ENCODE data around the gene TMEM247. TPM values are rescaled to one million over a fixed set of nuclear protein-coding genes. Genes with fewer than 3 reads are reported as not detected.

The TMEM247 gene
- polyA plus RNA-seq, 1 of the 3 experiments (the other 2 are of a cell fraction), result not detected

DNA sequence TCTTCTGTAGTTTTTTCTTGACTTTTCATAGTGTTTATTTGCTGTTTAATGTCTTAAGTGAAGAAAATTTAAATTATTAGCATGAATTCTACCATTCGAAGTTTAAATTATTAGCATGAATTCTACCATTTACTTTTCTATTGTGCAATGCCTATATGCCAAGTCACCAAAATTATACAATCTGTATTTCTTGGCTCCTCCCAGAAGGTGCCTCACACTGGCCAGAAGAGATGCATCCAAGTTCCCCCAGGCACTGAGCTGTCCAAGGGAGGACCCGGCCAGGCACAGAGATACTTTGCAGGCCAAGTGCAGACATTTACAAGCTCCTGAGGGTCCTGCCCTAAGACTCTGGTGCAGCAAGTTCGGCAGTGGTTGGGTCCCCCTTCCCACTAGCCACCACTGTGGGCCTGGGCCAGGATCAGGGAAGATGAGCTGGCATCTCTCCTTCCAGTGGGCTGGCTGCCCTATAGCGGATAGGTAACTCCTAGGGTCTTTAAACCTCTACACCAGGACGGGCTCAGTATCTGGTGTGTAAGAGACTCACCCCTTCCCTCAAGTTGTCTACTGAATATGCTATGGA, 31.3 kb downstream of the TMEM247 start (continued):
- TF ChIP-seq FOSL2 (IDR thresholded peaks at IDR 0.05; ENCODE audit: borderline replicate concordance, low read depth), result no peak

DNA sequence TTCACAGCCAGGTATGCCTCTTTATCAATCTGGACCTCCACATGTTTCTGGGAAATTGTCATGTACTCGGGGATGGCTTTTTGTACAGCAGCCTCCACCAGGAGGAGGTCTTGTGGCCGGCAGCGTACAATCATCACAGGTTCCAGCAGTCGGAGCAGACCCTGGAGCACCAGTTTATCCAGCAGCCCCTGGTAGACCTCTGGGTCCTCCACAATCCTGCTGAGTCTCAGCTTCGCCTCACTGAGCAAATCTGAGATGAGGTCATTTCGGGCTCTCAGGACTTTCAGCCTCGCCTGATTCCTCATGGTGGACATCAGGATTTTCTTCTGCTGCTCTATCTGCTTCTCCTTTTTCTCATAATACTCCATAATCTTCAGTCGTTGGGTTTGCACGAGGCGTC, 32.8 kb downstream of the TMEM247 start:
- Histone ChIP-seq H3F3A (replicated peaks; ENCODE audit: insufficient read depth) (no peaks in the 10 kb centered on the region), H4K20me1 (ENCODE audit: insufficient read depth) (no peaks in the 10 kb centered on the region), H3K4me2 (no peak overlapping the region), H3K4me1 (ENCODE audit: control insufficient read depth in 1 of 2, insufficient read depth in 2 of 2, low read depth in 1 of 2, low read length in 1 of 2) (no peaks in the 10 kb centered on the region), H3K36me3 (replicated peaks in 1 of 2; ENCODE audit: control insufficient read depth in 1 of 2, insufficient read depth in 2 of 2, low read length in 1 of 2) (peaks cover 0 to 10% of the 10 kb centered on the region in 2 experiments), H3K4me3 (ENCODE audit: low read depth in 2 of 2, low read length in 1 of 2) (no peak overlapping the region), H3K9me2 (no peaks in the 10 kb centered on the region), H3K27ac (ENCODE audit: low read depth in 2 of 2, low read length in 1 of 2) (no peak overlapping the region), H3K79me2 (ENCODE audit: insufficient read depth) (no peaks in the 10 kb centered on the region), H3K9ac (no peak overlapping the region), H2AFZ (ENCODE audit: low read depth) (no peak overlapping the region), H3K27me3 (ENCODE audit: insufficient read depth) (no peaks in the 10 kb centered on the region), H3K9me3 (peaks cover 28% of the 10 kb centered on the region)
- no peak for TF ChIP-seq TEAD4 (IDR thresholded peaks at IDR 0.05; ENCODE audit: borderline replicate concordance, insufficient read depth)
- no peak for TF ChIP-seq EP300 (IDR thresholded peaks at IDR 0.05; ENCODE audit: borderline replicate concordance in 1 of 2, low read depth in 1 of 2, low read length in 1 of 2)
- TF ChIP-seq, protein P1, sequence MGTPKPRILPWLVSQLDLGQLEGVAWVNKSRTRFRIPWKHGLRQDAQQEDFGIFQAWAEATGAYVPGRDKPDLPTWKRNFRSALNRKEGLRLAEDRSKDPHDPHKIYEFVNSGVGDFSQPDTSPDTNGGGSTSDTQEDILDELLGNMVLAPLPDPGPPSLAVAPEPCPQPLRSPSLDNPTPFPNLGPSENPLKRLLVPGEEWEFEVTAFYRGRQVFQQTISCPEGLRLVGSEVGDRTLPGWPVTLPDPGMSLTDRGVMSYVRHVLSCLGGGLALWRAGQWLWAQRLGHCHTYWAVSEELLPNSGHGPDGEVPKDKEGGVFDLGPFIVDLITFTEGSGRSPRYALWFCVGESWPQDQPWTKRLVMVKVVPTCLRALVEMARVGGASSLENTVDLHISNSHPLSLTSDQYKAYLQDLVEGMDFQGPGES (IDR thresholded peaks at IDR 0.05; ENCODE audit: low read depth, low read length), result no peak
- TF ChIP-seq RCOR1 (IDR thresholded peaks at IDR 0.05; ENCODE audit: low read length), result no peak
- no peak for TF ChIP-seq GATA2 (CRISPR knock-in tag; IDR thresholded peaks at IDR 0.05)
- no peak for TF ChIP-seq GABPA (IDR thresholded peaks at IDR 0.05; ENCODE audit: low read depth)
- no peak for TF ChIP-seq NRF1 (IDR thresholded peaks at IDR 0.05; ENCODE audit: low read depth, low read length)
- no peak for TF ChIP-seq MXI1 (IDR thresholded peaks at IDR 0.05; ENCODE audit: low read depth, low read length)
- no peak for TF ChIP-seq FOSL2 (IDR thresholded peaks at IDR 0.05; ENCODE audit: borderline replicate concordance, low read depth)
- no peak for TF ChIP-seq PBX3 (IDR thresholded peaks at IDR 0.05)
- TF ChIP-seq JUND (IDR thresholded peaks at IDR 0.05), result no peak
- no peak for TF ChIP-seq SMC3 (IDR thresholded peaks at IDR 0.05; ENCODE audit: low read depth, low read length)
- WGBS (ENCODE audit: low lambda C conversion rate), result 75% methylated on average over 10 of the region's 10 CpGs
- CTCF ChIA-PET, result interaction anchor here (1.4 to 1.5 kb wide), 2 partner anchors 8 to 377 kb away, joined by 4 to 7 read pairs; no protein-coding TSS in a partner anchor
- DNase-seq, result no peak
- POLR2A ChIA-PET, result no interaction called here

- no peaks in the 10 kb centered on the region for H3K9me2 ChIP-seq
- no peaks in the 10 kb centered on the region for H3F3A ChIP-seq (replicated peaks; ENCODE audit: insufficient read depth)
- no peaks in the 10 kb centered on the region for H3K79me2 ChIP-seq (ENCODE audit: insufficient read depth)
- CTCF ChIA-PET, result interaction anchor here (0.7 to 2.1 kb wide), 4 partner anchors 12 to 946 kb away, joined by 3 to 7 read pairs (median 4); no protein-coding TSS in a partner anchor
- H3K9me3 ChIP-seq, result peaks cover 37% of the 10 kb centered on the region
- no peak overlapping the region for H2AFZ ChIP-seq (ENCODE audit: low read depth)
- no peaks in the 10 kb centered on the region for H4K20me1 ChIP-seq (ENCODE audit: insufficient read depth)
- H3K27ac ChIP-seq (ENCODE audit: low read depth in 2 of 2, low read length in 1 of 2), result no peak overlapping the region
- no peak overlapping the region for H3K4me3 ChIP-seq (ENCODE audit: low read depth in 2 of 2, low read length in 1 of 2)
- WGBS (ENCODE audit: low lambda C conversion rate), result 39% methylated on average over 1 of the region's 1 CpG
- POLR2A ChIA-PET, result no interaction called here
- no peak overlapping the region for H3K9ac ChIP-seq
- no peak for DNase-seq
- H3K27me3 ChIP-seq (ENCODE audit: insufficient read depth), result no peaks in the 10 kb centered on the region
- H3K36me3 ChIP-seq (replicated peaks in 1 of 2; ENCODE audit: control insufficient read depth in 1 of 2, insufficient read depth in 2 of 2, low read length in 1 of 2), result peaks cover 0 to 10% of the 10 kb centered on the region in 2 experiments
- H3K4me2 ChIP-seq, result no peak overlapping the region
- no peaks in the 10 kb centered on the region; a peak in 1 of 4 replicates for H3K4me1 ChIP-seq (ENCODE audit: control insufficient read depth in 1 of 2, insufficient read depth in 2 of 2, low read depth in 1 of 2, low read length in 1 of 2)
- TF ChIP-seq FOSL2 (IDR thresholded peaks at IDR 0.05; ENCODE audit: borderline replicate concordance, low read depth) (no peak), FOXJ3 (CRISPR knock-in tag; IDR thresholded peaks at IDR 0.05) (no peak), GATA2 (CRISPR knock-in tag; IDR thresholded peaks at IDR 0.05) (no peak), FOXM1 (IDR thresholded peaks at IDR 0.05; ENCODE audit: low read depth) (no peak), ELF1 (IDR thresholded peaks at IDR 0.05) (no peak), PBX3 (IDR thresholded peaks at IDR 0.05) (no peak), EZH2phosphoT487 (IDR thresholded peaks at IDR 0.05; ENCODE audit: borderline replicate concordance, low read depth) (no peak), SMC3 (IDR thresholded peaks at IDR 0.05; ENCODE audit: low read depth, low read length) (no peak)
- TF ChIP-seq, protein P1 (IDR thresholded peaks at IDR 0.05; ENCODE audit: low read depth, low read length), result no peak
- TF ChIP-seq, protein P2, sequence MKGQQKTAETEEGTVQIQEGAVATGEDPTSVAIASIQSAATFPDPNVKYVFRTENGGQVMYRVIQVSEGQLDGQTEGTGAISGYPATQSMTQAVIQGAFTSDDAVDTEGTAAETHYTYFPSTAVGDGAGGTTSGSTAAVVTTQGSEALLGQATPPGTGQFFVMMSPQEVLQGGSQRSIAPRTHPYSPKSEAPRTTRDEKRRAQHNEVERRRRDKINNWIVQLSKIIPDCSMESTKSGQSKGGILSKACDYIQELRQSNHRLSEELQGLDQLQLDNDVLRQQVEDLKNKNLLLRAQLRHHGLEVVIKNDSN (IDR thresholded peaks at IDR 0.05; ENCODE audit: borderline replicate concordance, low read depth), result no peak
- TF ChIP-seq, protein P3, sequence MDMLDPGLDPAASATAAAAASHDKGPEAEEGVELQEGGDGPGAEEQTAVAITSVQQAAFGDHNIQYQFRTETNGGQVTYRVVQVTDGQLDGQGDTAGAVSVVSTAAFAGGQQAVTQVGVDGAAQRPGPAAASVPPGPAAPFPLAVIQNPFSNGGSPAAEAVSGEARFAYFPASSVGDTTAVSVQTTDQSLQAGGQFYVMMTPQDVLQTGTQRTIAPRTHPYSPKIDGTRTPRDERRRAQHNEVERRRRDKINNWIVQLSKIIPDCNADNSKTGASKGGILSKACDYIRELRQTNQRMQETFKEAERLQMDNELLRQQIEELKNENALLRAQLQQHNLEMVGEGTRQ (IDR thresholded peaks at IDR 0.05; ENCODE audit: borderline replicate concordance, low read depth, low read length), result no peak
These were observed 35.4 kb downstream of the TMEM247 start for GRCh38 chr2:46514738-46515137.

All from SK-N-SH (cell line).